ENCODE data around the gene APOBEC3F.

Gene APOBEC3F

GRCh38 chr22:39092111-39092862 lies 51.6 kb downstream of the APOBEC3F start:
- no peak for DNase-seq (ENCODE audit: low read depth in 3 of 3)

- no peak for DNase-seq (ENCODE audit: low read depth in 3 of 3)
Observed at GRCh38 chr22:39094717-39095389, 54.2 kb downstream of the APOBEC3F start.

- no peak for DNase-seq (ENCODE audit: low read depth in 3 of 3)
Observed at GRCh38 chr22:39095971-39096370, 55.3 kb downstream of the APOBEC3F start.

- no peak for DNase-seq (ENCODE audit: low read depth in 3 of 3)
Observed at GRCh38 chr22:39097098-39098020, 56.7 kb downstream of the APOBEC3F start, which contains the start of gene APOBEC3H. Gene APOBEC3H (plus strand): TSS chr22:39097244. CDS start chr22:39100279, 3,035 bp downstream.

- DNase-seq (ENCODE audit: low read depth in 3 of 3): no peak
Observed at GRCh38 chr22:39098026-39098425, 57.4 kb downstream of the APOBEC3F start.

- no peak for DNase-seq (ENCODE audit: low read depth in 3 of 3)
Observed at GRCh38 chr22:39098576-39098975, 57.9 kb downstream of the APOBEC3F start.

GRCh38 chr22:39101226-39101625 lies 60.6 kb downstream of the APOBEC3F start:
- no peak for DNase-seq (ENCODE audit: low read depth in 3 of 3)

- DNase-seq (ENCODE audit: low read depth in 3 of 3): no peak
Observed at GRCh38 chr22:39103431-39103830, 62.8 kb downstream of the APOBEC3F start.
